ENCODE data around the gene GYPC. TPM values are rescaled to one million over a fixed set of nuclear protein-coding genes. Genes with fewer than 3 reads are reported as not detected.

GYPC gene
- polyA plus RNA-seq, 3 donors from 2014 or later: 164 to 231 (median 178) TPM

DNA sequence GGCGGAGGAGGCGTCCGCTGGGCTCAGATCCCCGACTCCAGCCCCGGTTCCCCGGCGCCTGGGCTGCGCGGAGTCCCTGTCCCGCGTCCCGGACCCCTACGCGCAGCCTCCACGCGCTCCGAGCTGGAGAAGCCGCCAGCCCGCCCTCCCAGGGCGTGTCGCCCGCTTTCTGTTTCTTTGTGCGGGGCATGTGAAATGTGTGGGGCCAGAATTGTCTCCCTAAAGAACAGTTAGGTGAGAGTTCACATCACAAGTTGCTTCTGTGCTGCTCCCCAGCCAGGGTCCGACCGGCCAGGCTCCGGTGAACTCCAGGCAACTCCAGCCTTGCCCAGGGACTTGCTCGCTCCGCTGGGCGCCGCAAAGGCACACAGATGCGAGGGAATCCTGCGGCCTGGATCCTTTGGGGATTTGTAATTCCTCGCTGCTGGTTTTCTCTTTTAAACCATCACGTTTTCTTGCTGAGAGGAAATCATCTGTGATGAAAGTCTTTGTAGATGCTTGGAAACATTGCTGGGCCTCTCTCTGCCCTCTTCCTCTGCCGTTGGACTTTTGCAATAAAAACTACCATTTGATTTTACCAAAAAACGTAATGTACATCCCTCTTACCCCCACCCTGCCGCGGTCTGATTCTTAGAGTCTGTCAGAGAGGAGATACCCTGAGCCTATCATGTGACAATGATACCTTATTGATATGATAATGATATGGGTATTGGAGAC, 631 bp downstream of the GYPC start:
- H3K9me3 Mint-ChIP-seq: no peaks in the 10 kb centered on the region
- peak overlapping the region; percentile 90 to 99 (median 92) for H3K4me3 Mint-ChIP-seq
- H3K4me1 Mint-ChIP-seq: peaks cover 60 to 63% of the 10 kb centered on the region in 2 donors
- peak overlapping the region; percentile 94 to 99 (median 98) for H3K27ac Mint-ChIP-seq
- H3K27me3 Mint-ChIP-seq (ENCODE audit: low read depth in 3 of 3): peaks cover 0 to 25% (median 14%) of the 10 kb centered on the region in 3 donors
- peaks cover 0 to 4% (median 0%) of the 10 kb centered on the region in 3 donors for H3K36me3 Mint-ChIP-seq
- DNase-seq: peak in 2 of 3 donors; percentile 53

DNA sequence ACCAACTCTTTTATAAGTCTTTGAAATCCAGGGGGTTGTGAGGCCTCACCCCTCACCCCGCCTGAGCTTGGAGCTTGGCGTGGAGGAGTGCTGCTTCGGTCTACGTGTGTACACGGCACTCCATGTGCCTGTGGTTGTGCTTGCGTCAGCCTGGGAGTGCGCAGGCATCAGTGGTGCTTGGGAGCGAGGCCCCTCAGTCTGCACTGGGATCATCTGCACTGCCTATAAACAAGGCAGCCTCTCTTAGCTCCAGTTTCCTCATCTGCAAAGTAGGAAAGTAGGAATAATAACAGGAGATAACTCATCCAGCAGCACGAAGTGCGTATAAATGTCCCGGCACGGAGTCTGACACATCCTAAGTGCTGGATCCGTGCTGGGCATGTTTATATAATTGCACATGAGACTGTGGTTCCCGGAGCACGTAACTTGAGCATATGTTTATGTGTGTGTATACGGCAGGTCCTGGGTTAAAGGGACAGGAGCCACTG, 1.2 kb downstream of the GYPC start:
- peak; percentile 59 to 68 (median 64) for DNase-seq
- Mint-ChIP-seq H3K9me3 (no peaks in the 10 kb centered on the region), H3K36me3 (peaks cover 0 to 4% (median 0%) of the 10 kb centered on the region in 3 donors), H3K4me1 (peaks cover 66 to 69% of the 10 kb centered on the region in 2 donors), H3K27ac (peak overlapping the region; percentile 94 to 99 (median 98)), H3K27me3 (ENCODE audit: low read depth in 3 of 3) (peaks cover 0 to 25% (median 14%) of the 10 kb centered on the region in 3 donors), H3K4me3 (peak overlapping the region; percentile 90 to 99 (median 92))

DNA sequence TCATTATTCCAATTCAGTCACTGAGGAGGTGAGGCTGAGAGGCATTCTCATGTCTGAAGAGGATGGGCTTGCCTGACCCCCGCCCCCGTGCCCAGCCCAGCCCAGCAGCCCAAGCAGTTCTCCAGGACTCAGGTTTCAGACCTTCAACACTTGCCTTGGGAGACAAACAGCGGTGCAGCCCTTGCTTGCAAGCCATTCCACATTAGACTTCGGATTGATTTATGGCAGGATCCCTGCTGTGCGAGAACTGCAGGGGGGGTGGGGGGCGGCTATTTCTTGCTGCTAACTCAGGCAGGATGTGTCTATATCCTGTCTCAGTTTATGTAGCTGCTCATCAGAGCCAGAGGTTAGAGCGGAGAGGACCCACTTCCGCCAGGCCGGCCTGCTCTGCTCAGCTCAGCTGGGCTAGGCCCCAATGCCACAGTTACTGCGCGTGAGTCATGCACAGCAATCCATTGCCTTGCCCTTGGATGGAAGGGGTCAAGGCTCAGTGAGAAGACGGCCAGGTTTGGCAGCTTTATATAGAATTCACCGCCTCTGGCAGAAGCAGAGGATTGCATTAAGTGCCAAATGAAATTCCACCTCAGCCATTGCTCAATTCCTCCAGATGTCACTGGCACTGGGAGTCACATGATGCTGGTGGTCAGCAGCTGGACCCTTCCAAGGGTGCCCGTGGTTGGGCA, 1.8 kb downstream of the GYPC start:
- Mint-ChIP-seq H3K4me1 (peaks cover 72 to 75% of the 10 kb centered on the region in 2 donors), H3K4me3 (peak overlapping the region; percentile 90 to 99 (median 92)), H3K9me3 (no peaks in the 10 kb centered on the region), H3K27me3 (ENCODE audit: low read depth in 3 of 3) (peaks cover 0 to 29% (median 14%) of the 10 kb centered on the region in 3 donors), H3K36me3 (peaks cover 0 to 4% (median 0%) of the 10 kb centered on the region in 3 donors), H3K27ac (peak overlapping the region; percentile 94 to 99 (median 98))
- peak; percentile 81 to 84 (median 83) for DNase-seq

DNA sequence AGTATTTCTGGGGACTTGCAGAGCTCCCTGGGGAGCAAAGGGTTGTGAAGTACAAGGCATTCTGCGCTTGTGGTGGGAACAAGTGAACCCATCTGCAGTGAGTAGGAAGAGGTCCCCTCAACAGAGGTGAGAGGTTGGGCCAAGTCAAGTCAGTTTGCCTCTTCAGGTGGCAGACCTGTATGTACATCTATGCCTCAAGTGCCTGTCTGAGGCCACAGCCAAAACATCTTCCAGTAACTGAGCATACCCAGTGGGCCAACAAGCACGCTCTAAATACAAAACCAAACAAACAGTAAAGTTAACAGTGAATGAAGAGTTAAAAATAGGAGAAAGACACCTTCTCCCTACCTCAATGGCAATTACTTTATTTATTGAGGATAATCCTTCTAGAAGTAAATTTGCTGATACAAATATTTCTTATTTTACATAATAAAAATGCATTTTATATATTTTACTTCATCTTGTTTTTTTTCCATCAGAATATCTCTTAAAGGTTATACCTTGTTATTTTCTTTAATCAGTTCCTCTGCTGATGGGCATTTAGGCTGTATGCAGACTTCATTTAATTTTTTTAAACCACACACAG, 2.5 kb downstream of the GYPC start:
- Mint-ChIP-seq H3K9me3 (no peaks in the 10 kb centered on the region), H3K4me1 (peaks cover 79 to 81% of the 10 kb centered on the region in 2 donors), H3K36me3 (peaks cover 0 to 4% (median 0%) of the 10 kb centered on the region in 3 donors), H3K4me3 (peak overlapping the region; percentile 90 to 99 (median 92)), H3K27ac (peak overlapping the region; percentile 94 to 99 (median 98)), H3K27me3 (ENCODE audit: low read depth in 3 of 3) (peaks cover 0 to 29% (median 14%) of the 10 kb centered on the region in 3 donors)
- DNase-seq: no peak

DNA sequence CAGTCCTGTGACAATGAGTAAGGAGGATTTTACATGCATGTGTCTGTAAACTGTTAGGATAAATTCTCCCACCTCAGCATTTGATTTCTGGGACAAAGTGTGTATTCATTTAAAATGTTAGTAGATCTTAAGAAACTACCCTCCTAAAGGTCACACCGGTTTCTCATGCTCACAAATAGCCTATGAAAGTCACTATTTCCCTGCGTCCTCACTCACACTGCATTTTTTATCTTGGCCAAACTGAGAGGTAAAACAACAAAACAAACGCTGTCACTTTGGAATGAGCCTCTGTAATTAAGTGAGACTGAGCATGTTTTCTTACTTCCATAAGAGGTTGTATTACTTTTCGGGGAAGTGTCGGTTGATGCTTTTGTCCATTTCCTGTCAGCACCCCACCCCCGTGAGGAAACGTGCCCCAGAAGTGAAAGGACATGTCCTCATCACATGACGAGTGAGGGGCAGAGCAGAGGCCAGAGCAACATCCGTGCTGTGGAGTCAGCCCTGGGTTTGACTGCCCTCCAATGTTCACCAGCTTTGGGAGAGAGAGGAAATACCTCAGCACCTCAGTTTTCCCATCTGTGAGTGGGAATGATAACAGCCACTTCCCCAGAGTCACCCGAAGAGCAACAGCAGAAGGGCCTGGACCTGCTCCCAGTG, 3.1 kb downstream of the GYPC start:
- Mint-ChIP-seq H3K27me3 (ENCODE audit: low read depth in 3 of 3) (peaks cover 0 to 32% (median 14%) of the 10 kb centered on the region in 3 donors), H3K27ac (peak overlapping the region; percentile 94 to 99 (median 98)), H3K4me1 (peaks cover 85 to 88% of the 10 kb centered on the region in 2 donors), H3K9me3 (no peaks in the 10 kb centered on the region), H3K4me3 (peak overlapping the region; percentile 79 to 99 (median 84)), H3K36me3 (peaks cover 0 to 4% (median 0%) of the 10 kb centered on the region in 3 donors)
- peak; percentile 70 to 74 (median 71) for DNase-seq

DNA sequence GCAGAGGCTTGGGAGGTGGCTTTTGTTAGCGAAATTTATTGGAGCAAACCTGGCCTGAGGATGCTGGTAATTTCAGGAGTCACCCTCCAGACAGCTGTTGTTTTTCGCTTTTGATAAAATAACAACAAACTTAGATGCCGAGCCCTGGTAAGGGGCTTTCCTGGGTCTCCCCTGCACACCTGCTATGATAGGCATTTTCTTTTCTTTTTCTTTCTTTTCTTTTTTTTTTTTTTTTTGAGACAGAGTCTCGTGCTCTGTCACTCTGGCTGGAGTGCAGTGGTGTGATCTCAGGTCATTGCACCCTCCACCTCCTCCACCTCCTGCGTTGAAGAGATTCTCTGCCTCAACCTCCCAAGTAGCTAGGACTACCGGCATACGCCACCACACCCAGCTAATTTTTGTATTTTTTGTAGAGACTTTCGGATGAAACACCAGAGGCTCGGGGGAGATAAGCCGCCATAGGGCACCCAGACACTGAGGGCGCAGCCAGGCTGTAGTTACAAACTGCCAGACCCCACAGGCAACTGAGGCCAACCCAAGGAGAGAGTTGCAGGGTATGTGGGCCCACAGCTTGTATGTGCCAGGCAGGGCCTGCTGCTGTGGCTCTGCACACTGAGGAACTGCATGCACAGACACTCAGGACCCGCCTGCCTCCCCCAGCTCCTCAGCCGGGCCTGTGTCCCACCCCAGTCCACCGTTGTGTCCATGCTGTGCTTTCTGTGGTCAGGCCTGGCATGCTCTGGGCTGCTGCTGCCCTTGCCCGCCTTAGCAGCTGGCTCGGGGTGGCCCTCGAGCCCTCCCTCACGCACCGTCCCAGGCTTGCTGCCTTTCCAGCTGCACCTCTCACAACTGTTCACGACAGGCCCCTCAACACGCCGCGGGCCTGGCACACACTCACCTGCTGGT, 3.9 kb downstream of the GYPC start:
- no peak for DNase-seq
- Mint-ChIP-seq H3K27me3 (ENCODE audit: low read depth in 3 of 3) (peaks cover 0 to 33% (median 16%) of the 10 kb centered on the region in 3 donors), H3K4me3 (peak overlapping the region; percentile 79 to 99 (median 84)), H3K4me1 (peaks cover 92 to 94% of the 10 kb centered on the region in 2 donors), H3K9me3 (no peaks in the 10 kb centered on the region), H3K27ac (peak overlapping the region; percentile 94 to 99 (median 98)), H3K36me3 (peaks cover 0 to 4% (median 0%) of the 10 kb centered on the region in 3 donors)

DNA sequence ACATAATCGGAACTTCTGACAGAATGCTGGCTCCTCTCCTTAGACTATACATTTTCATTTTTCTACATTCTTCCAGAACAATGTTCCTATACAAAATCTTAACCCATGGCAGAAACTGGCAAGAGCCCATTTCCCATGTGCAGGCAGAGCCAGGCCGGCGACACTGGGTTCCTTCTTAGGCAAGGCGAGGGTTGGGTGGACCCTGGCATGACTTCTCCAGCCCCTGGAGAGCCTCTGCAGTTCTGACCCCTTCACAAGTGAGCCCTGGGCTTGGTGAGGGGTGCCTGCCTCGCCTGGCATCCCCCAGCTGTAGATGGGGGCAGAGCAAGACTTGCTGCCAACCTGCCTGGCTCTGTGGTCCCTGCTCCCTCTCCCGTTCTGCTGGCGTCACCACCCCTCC, 5.0 kb downstream of the GYPC start:
- peaks cover 0 to 4% (median 0%) of the 10 kb centered on the region in 3 donors for H3K36me3 Mint-ChIP-seq
- H3K27me3 Mint-ChIP-seq (ENCODE audit: low read depth in 3 of 3): peaks cover 0 to 32% (median 12%) of the 10 kb centered on the region in 3 donors
- peak overlapping the region; percentile 93 to 99 (median 96) for H3K27ac Mint-ChIP-seq
- peak overlapping the region in 4 of 5 donors; percentile 2 to 67 (median 10) for H3K4me3 Mint-ChIP-seq
- no peaks in the 10 kb centered on the region for H3K9me3 Mint-ChIP-seq
- peaks cover 93 to 94% of the 10 kb centered on the region in 2 donors for H3K4me1 Mint-ChIP-seq
- no peak for DNase-seq

DNA sequence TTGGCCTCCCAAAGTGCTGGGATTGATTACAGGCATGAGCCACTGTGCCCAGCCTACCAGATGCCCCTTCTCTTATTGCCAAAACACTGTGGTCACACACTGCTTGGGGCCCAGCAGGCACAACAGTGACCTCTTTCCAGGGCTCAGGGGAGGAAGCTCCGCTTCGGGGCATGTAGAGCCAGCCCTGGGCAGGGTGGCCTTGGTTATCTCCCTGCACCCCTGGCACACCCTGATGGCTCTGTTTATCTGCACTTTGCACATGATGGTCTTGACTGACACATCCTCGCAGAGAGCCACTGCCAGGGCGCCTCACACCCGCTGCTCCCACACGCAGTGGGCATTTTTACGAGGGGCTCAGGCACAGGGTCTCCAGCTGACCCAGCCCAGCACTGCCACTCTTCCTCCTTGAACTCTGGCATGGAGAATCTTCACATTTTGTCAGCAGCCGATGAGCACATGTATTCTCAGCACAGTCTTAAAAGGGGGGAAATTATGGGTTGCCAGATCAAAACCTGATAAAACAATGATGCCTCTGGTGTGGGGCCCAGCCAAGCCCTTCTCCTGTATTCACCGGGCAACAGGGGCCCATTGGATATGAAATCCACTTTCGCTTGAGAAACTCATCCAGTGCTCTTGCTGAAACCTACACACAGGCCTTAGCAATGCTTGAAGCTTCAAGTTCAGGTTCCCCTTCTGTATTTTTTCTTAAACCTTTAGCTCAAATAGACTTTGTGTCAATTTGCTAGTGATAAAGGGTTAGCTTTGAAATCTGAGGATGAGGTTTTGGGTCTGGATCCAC, 5.9 kb downstream of the GYPC start:
- no peaks in the 10 kb centered on the region for H3K9me3 Mint-ChIP-seq
- peak overlapping the region; percentile 86 to 98 (median 94) for H3K27ac Mint-ChIP-seq
- peaks cover 97 to 100% of the 10 kb centered on the region in 2 donors for H3K4me1 Mint-ChIP-seq
- peaks cover 0 to 28% (median 8%) of the 10 kb centered on the region in 3 donors for H3K27me3 Mint-ChIP-seq (ENCODE audit: low read depth in 3 of 3)
- H3K36me3 Mint-ChIP-seq: peaks cover 0 to 4% (median 0%) of the 10 kb centered on the region in 3 donors
- peak overlapping the region in 4 of 5 donors; percentile 12 to 52 (median 34) for H3K4me3 Mint-ChIP-seq
- no peak for DNase-seq

DNA sequence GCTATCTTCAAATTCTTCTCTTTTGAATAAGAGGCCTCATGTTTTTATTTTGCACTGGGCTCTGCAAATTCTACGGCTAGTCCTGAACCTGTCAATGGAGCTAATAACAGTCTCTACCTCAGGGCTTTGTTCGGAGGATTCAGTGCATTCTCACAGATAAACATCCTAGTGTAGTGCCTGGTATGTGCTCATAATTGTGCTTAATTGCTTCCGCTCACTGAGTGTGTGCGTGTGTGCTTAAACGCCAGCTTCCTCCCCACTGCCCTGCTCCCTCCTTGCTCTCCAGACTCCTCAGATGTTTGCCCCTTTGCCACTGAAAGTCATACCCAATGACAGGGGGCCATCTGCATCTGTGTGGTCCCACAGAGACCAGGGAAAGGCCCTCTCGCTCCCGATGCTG, 6.7 kb downstream of the GYPC start:
- DNase-seq: no peak
- Mint-ChIP-seq H3K4me3 (peak overlapping the region in 3 of 5 donors; percentile 30 to 52 (median 32)), H3K9me3 (no peaks in the 10 kb centered on the region), H3K4me1 (peaks cover 94 to 100% of the 10 kb centered on the region in 2 donors), H3K27me3 (ENCODE audit: low read depth in 3 of 3) (peaks cover 0 to 24% (median 4%) of the 10 kb centered on the region in 3 donors), H3K36me3 (peaks cover 0 to 4% (median 0%) of the 10 kb centered on the region in 3 donors), H3K27ac (peak overlapping the region; percentile 86 to 98 (median 94))

DNA sequence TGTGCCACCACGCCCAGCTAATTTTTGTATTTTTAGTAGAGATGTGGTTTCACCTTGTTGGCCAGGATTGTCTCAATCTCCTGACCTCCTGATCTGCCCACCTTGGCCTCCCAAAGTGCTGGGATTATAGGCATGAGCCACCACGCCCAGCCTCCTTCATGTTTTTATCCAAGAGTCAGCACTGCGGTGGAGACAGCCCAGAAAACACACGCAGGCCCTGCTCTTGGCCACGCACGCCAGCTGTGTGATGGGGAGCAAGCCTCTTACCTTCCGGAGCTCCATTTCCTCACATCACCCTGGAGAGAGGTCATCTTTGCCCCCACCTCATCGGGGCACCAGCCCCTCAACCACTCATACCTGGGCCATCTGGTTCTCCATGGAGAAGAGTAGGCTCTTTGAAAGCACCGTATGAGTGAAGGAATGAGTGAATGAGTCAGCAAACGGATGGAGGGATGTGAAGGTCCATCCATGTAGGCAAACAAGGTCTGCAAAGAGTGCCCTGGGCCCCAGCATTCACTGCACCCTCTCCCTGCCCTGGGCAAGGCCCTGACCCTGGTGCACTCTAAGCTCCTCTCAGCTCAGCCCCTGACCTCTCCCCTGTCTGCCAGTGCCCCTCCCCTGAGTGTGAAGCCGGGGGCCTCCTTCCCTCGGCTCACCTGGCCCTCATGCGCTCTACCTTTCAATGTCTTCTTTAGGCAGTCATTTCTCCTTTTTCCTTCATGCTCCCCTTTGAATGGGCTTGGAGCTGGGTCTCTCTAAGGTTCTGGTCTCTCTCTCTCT, 7.4 kb downstream of the GYPC start:
- peak overlapping the region; percentile 86 to 98 (median 94) for H3K27ac Mint-ChIP-seq

DNA sequence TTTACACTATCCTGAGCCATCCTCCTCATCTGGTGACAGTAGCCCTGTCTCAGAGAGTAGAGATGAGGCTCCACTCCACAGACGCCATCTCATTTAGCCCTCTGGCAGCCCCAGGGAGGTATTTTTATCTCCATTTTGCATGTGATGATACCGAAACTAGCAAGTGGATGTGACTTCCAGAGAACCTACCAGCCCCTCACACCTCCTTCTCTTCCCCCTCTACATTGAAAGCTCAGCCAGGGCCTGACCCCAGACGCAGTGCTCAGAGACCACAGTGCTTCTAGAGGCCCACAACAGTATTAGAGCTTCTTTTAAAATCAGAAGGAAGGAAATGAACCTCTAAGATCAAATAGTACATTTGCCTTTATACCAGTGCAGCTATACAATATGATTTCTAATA, 8.3 kb downstream of the GYPC start:
- peaks cover 0 to 11% (median 4%) of the 10 kb centered on the region in 3 donors for H3K27me3 Mint-ChIP-seq (ENCODE audit: low read depth in 3 of 3)

More for the DNA sequence above, 7.4 kb downstream of the GYPC start:
- Mint-ChIP-seq H3K27me3 (ENCODE audit: low read depth in 3 of 3) (peaks cover 0 to 16% (median 4%) of the 10 kb centered on the region in 3 donors), H3K9me3 (no peaks in the 10 kb centered on the region), H3K36me3 (peaks cover 0 to 4% (median 0%) of the 10 kb centered on the region in 3 donors), H3K4me1 (peaks cover 92 to 100% of the 10 kb centered on the region in 2 donors), H3K4me3 (peak overlapping the region in 3 of 5 donors; percentile 30 to 75 (median 64))
- DNase-seq: no peak

More for the DNA sequence above, 8.3 kb downstream of the GYPC start:
- Mint-ChIP-seq H3K36me3 (peaks cover 0 to under 1% (median 0%) of the 10 kb centered on the region in 3 donors), H3K9me3 (no peaks in the 10 kb centered on the region), H3K4me3 (peak overlapping the region; percentile 54 to 75 (median 64)), H3K4me1 (peaks cover 91 to 100% of the 10 kb centered on the region in 2 donors), H3K27ac (peak overlapping the region; percentile 86 to 98 (median 94))
- peak; percentile 45 to 58 (median 52) for DNase-seq

All from immature natural killer cell (primary cell).